Fibroblast of skin of scalp (primary cell): ENCODE results near the gene PRR23E.

Experiments
- DNase-seq: peaks from one replicate; pipeline ENCODE4 v3.0.0-alpha.2; 2013

The PRR23E gene

GRCh38 chr3:127165036-127165435, 27.9 kb upstream of the PRR23E start:
- DNase-seq: no peak

GRCh38 chr3:127165694-127166485, 27.0 kb upstream of the PRR23E start:
- no peak for DNase-seq

GRCh38 chr3:127166501-127167065, 26.3 kb upstream of the PRR23E start:
- DNase-seq: no peak

GRCh38 chr3:127167315-127168043, 25.5 kb upstream of the PRR23E start:
- DNase-seq: no peak

GRCh38 chr3:127168271-127168670, 24.7 kb upstream of the PRR23E start:
- DNase-seq: no peak

GRCh38 chr3:127170814-127171213, 22.1 kb upstream of the PRR23E start:
- peak; percentile 64 for DNase-seq

- DNase-seq: no peak
Measured at GRCh38 chr3:127171320-127171719, 21.6 kb upstream of the PRR23E start.

- no peak for DNase-seq
Measured at GRCh38 chr3:127171721-127172120, 21.2 kb upstream of the PRR23E start.

- no peak for DNase-seq
Measured at GRCh38 chr3:127172211-127172610, 20.7 kb upstream of the PRR23E start.

GRCh38 chr3:127172781-127173515, 20.0 kb upstream of the PRR23E start:
- peak; percentile 74 for DNase-seq

GRCh38 chr3:127173516-127174166, 19.3 kb upstream of the PRR23E start:
- DNase-seq: no peak

GRCh38 chr3:127174284-127174683, 18.6 kb upstream of the PRR23E start:
- DNase-seq: no peak

GRCh38 chr3:127174715-127175140, 18.2 kb upstream of the PRR23E start:
- no peak for DNase-seq

- no peak for DNase-seq
Measured at GRCh38 chr3:127175272-127175671, 17.7 kb upstream of the PRR23E start.

GRCh38 chr3:127177226-127177625, 15.7 kb upstream of the PRR23E start:
- DNase-seq: no peak

- DNase-seq: no peak
Measured at GRCh38 chr3:127180859-127181258, 12.1 kb upstream of the PRR23E start.

GRCh38 chr3:127182431-127182830, 10.5 kb upstream of the PRR23E start:
- DNase-seq: no peak

GRCh38 chr3:127182848-127183714, 9.8 kb upstream of the PRR23E start:
- DNase-seq: no peak

- DNase-seq: no peak
Measured at GRCh38 chr3:127183931-127184869, 8.7 kb upstream of the PRR23E start.

GRCh38 chr3:127184870-127185216, 8.1 kb upstream of the PRR23E start:
- DNase-seq: no peak
